Measurements from ENCODE around the gene PTRHD1.
A peak's percentile ranks its signal among the peaks of the same experiment; 100 is the strongest.

DNA sequence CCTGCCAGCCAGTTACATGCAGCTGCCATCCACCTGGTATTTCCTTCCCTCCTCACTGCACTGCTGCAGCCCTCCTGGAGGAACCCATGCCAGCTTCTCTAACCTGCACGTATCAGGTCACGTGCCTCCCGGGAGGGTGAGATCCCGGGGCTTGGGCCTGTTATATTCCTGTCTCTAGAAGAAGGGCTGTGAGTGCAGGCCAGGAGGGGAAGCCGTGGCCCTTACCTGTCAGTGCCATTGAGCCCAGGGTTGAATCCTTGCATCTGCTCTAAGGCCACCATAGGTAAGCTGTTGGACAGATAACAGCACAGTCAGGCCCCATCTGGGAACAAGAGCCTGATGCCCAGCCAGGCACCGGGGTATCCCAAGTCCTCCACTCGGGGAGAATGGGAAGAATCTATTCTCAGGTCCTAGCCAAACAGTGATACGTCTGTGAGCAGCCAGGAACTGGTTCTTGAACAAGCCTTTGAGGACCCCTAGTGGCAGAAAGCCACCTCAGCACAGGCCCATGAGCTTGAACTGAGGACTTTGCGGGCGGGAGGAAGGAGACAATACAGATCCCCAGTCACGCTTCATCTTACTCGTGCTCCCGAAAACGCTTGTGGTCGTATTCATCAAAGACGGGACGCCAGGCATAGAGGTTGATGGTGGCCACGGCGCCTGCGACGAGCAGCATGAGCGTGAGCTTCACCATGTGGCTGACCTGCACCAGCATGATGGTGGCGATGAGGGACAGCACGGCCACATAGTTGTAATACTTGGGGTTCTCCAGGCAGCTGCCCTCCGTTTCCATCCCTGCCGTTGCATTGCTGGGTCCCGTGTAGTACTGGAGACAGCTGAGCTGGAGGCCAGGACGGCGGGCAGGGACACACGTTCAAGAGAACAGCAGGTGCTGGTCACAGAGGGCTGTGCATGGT is 34.4 kb upstream of the PTRHD1 start:
- TF ChIP-seq, protein P1, sequence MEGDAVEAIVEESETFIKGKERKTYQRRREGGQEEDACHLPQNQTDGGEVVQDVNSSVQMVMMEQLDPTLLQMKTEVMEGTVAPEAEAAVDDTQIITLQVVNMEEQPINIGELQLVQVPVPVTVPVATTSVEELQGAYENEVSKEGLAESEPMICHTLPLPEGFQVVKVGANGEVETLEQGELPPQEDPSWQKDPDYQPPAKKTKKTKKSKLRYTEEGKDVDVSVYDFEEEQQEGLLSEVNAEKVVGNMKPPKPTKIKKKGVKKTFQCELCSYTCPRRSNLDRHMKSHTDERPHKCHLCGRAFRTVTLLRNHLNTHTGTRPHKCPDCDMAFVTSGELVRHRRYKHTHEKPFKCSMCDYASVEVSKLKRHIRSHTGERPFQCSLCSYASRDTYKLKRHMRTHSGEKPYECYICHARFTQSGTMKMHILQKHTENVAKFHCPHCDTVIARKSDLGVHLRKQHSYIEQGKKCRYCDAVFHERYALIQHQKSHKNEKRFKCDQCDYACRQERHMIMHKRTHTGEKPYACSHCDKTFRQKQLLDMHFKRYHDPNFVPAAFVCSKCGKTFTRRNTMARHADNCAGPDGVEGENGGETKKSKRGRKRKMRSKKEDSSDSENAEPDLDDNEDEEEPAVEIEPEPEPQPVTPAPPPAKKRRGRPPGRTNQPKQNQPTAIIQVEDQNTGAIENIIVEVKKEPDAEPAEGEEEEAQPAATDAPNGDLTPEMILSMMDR (IDR thresholded peaks at IDR 0.05; ENCODE audit: control extremely low read depth in 1 of 3, insufficient read depth in 1 of 3, low read depth in 1 of 3, low read length in 3 of 3): peak in 2 of 3 experiments; percentile 88 to 96; a peak in 3 of 4 replicates
- TF ChIP-seq POLR2A (IDR thresholded peaks at IDR 0.05; ENCODE audit: control extremely low read depth in 1 of 2, low read depth in 2 of 2, low read length in 2 of 2): no peak; a peak in 1 of 3 replicates
- TF ChIP-seq KDM1A (IDR thresholded peaks at IDR 0.05; ENCODE audit: borderline replicate concordance, low read length): no peak
- TF ChIP-seq, protein P2, sequence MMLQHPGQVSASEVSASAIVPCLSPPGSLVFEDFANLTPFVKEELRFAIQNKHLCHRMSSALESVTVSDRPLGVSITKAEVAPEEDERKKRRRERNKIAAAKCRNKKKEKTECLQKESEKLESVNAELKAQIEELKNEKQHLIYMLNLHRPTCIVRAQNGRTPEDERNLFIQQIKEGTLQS (IDR thresholded peaks at IDR 0.05; ENCODE audit: insufficient read depth, low read depth, low read length): no peak
- no peak for TF ChIP-seq GABPA (IDR thresholded peaks at IDR 0.05; ENCODE audit: borderline replicate concordance, insufficient read depth, low read length)
- TF ChIP-seq, protein P3, sequence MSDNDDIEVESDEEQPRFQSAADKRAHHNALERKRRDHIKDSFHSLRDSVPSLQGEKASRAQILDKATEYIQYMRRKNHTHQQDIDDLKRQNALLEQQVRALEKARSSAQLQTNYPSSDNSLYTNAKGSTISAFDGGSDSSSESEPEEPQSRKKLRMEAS (IDR thresholded peaks at IDR 0.05): no peak; the same call in 1 of the 2 replicates
